Naive thymus-derived CD8-positive, alpha-beta T cell (primary cell): ENCODE measurements around the gene TLR9. TPM values are rescaled to one million over a fixed set of nuclear protein-coding genes. Genes with fewer than 3 reads are reported as not detected.

Source experiments
- ATAC-seq, 2 donors: fragments of 150-1000 bp; cut with Tn5 transposase in 1 of 2; sonication (Bioruptor Pico), chemical (Tn5 transposase) in 1 of 2; 1 replicate in 1 of 2; 2 replicates in 1 of 2; pipeline ENCODE4 v1.10.0; 2021; ENCODE audit warnings: mild to moderate bottlenecking in 2 of 2, moderate library complexity in 2 of 2
- POLR2A ChIA-PET: fragments of 350-600 bp; sonication (Branson Sonifier 250); formaldehyde crosslinking; loops from one replicate; lab custom pipeline; 2021; ENCODE audit warnings: antibody characterized with exemption; lab: Charles Lee
- DNase-seq, 10 donors: peaks; one replicate each; pipeline versions ENCODE4 v3.0.0 to v3.0.0-alpha.2; 2020 to 2022
- H3K27ac Mint-ChIP-seq, 10 donors: one replicate each; pipeline ENCODE4 v1.8.0; 2020 to 2022; ENCODE audit warnings: mild to moderate bottlenecking in 10 of 10, mixed read lengths in 10 of 10, moderate library complexity in 4 of 10, inconsistent platforms in 1 of 10
- H3K27me3 Mint-ChIP-seq, 5 donors: one replicate each; pipeline ENCODE4 v1.8.0; 2021 to 2022; ENCODE audit warnings: mixed read lengths in 5 of 5
- H3K36me3 Mint-ChIP-seq, 3 donors: one replicate each; pipeline ENCODE4 v1.8.0; 2020 to 2022; ENCODE audit warnings: mixed read lengths in 3 of 3, mild to moderate bottlenecking in 2 of 3, inconsistent platforms in 1 of 3
- H3K4me1 Mint-ChIP-seq, 4 donors: one replicate each; pipeline ENCODE4 v1.8.0; 2021 to 2022; ENCODE audit warnings: mixed read lengths in 4 of 4
- H3K4me3 Mint-ChIP-seq, 10 donors: one replicate each; pipeline ENCODE4 v1.8.0; 2020 to 2022; ENCODE audit warnings: mild to moderate bottlenecking in 10 of 10, mixed read lengths in 10 of 10, moderate library complexity in 6 of 10, inconsistent platforms in 1 of 10
- H3K9me3 Mint-ChIP-seq, 9 donors: one replicate each; pipeline ENCODE4 v1.8.0; 2020 to 2022; ENCODE audit warnings: mixed read lengths in 9 of 9, mild to moderate bottlenecking in 3 of 9, inconsistent platforms in 1 of 9, moderate library complexity in 1 of 9
- microRNA-seq: library from miRNA; unstranded; fragments of <30 nt; microRNA quantifications from one replicate; pipeline ENCODE4 v1.2.0, GENCODE V29; 2022; ENCODE audit warnings: borderline microRNAs expressed
- polyA plus RNA-seq, 3 donors: library from polyadenylated mRNA; unstranded; fragments of 300-500 nt; fragmentation: Illumina TruSeq; gene quantifications; one replicate each; pipeline ENCODE4 v1.2.3, GENCODE V29; 2021
- total RNA-seq, 8 experiments: library from RNA in 2 of 8; stranded (reverse) in 2 of 8; gene quantifications; one replicate each; pipeline ENCODE4 v1.2.3 and lab custom pipeline; 2021 to 2026

Gene TLR9
- total and polyA plus RNA-seq, 5 experiments from 2014 or later: 2.4 to 2.8 TPM; not detected in 3

- H3K4me3 Mint-ChIP-seq: no peak overlapping the region
- POLR2A ChIA-PET: no interaction called here
- H3K36me3 Mint-ChIP-seq: no peaks in the 10 kb centered on the region
- no peaks in the 10 kb centered on the region for H3K27me3 Mint-ChIP-seq
- H3K27ac Mint-ChIP-seq: peak overlapping the region in 1 of 10 donors; percentile 73
- H3K9me3 Mint-ChIP-seq: no peaks in the 10 kb centered on the region
- DNase-seq (peak in 1 of 10 donors; percentile 18), ATAC-seq (no peak)
- H3K4me1 Mint-ChIP-seq: peaks cover 0 to 9% (median 1%) of the 10 kb centered on the region in 4 donors
These were observed 48.3 kb downstream of the TLR9 start for GRCh38 chr3:52176951-52177700.

GRCh38 chr3:52176180-52176752, 49.2 kb downstream of the TLR9 start:
- H3K4me3 Mint-ChIP-seq: no peak overlapping the region
- DNase-seq: peak in 1 of 10 donors; percentile 50
- POLR2A ChIA-PET: no interaction called here
- no peaks in the 10 kb centered on the region for H3K9me3 Mint-ChIP-seq
- no peaks in the 10 kb centered on the region for H3K36me3 Mint-ChIP-seq
- no peaks in the 10 kb centered on the region for H3K27me3 Mint-ChIP-seq
- no peak for ATAC-seq
- H3K4me1 Mint-ChIP-seq: peaks cover 0 to 7% (median 1%) of the 10 kb centered on the region in 4 donors
- no peak overlapping the region for H3K27ac Mint-ChIP-seq

- Mint-ChIP-seq H3K27me3 (no peaks in the 10 kb centered on the region), H3K36me3 (no peaks in the 10 kb centered on the region), H3K4me3 (no peak overlapping the region), H3K4me1 (peaks cover 0 to 7% (median 1%) of the 10 kb centered on the region in 4 donors), H3K9me3 (no peaks in the 10 kb centered on the region), H3K27ac (peak overlapping the region in 1 of 10 donors; percentile 46)
- DNase-seq: peak in 1 of 10 donors; percentile 34
- POLR2A ChIA-PET: interaction anchor here (1.1 kb wide), 1 partner anchor 15 kb away, joined by 3 read pairs; no protein-coding TSS in a partner anchor
- no peak for ATAC-seq
These were observed 49.8 kb downstream of the TLR9 start for GRCh38 chr3:52175416-52176179.

GRCh38 chr3:52174896-52175295, 50.5 kb downstream of the TLR9 start:
- ATAC-seq (no peak), DNase-seq (peak in 1 of 10 donors; percentile 16)
- no peak overlapping the region for H3K27ac Mint-ChIP-seq
- peaks cover 0 to 4% (median 1%) of the 10 kb centered on the region in 4 donors for H3K4me1 Mint-ChIP-seq
- POLR2A ChIA-PET: interaction anchor here (1.1 kb wide), 1 partner anchor 15 kb away, joined by 3 read pairs; no protein-coding TSS in a partner anchor
- H3K27me3 Mint-ChIP-seq: peaks cover 0 to 2% (median 0%) of the 10 kb centered on the region in 5 donors
- no peak overlapping the region for H3K4me3 Mint-ChIP-seq
- H3K9me3 Mint-ChIP-seq: no peaks in the 10 kb centered on the region
- no peaks in the 10 kb centered on the region for H3K36me3 Mint-ChIP-seq

- no peak overlapping the region for H3K27ac Mint-ChIP-seq
- H3K4me1 Mint-ChIP-seq: peaks cover 0 to 4% (median 1%) of the 10 kb centered on the region in 4 donors
- ATAC-seq: no peak
- peaks cover 0 to 2% (median 0%) of the 10 kb centered on the region in 5 donors for H3K27me3 Mint-ChIP-seq
- H3K4me3 Mint-ChIP-seq: no peak overlapping the region
- no peaks in the 10 kb centered on the region for H3K36me3 Mint-ChIP-seq
- no peaks in the 10 kb centered on the region for H3K9me3 Mint-ChIP-seq
- DNase-seq: peak in 1 of 10 donors; percentile 1
- POLR2A ChIA-PET: no interaction called here
These were observed 52.3 kb downstream of the TLR9 start for GRCh38 chr3:52173101-52173500.

- Mint-ChIP-seq H3K36me3 (no peaks in the 10 kb centered on the region), H3K4me3 (no peak overlapping the region), H3K9me3 (no peaks in the 10 kb centered on the region), H3K27ac (peak overlapping the region in 1 of 10 donors; percentile 21), H3K27me3 (peaks cover 0 to 2% (median 0%) of the 10 kb centered on the region in 5 donors), H3K4me1 (peaks cover 0 to 4% (median 1%) of the 10 kb centered on the region in 4 donors)
- DNase-seq: peak in 1 of 10 donors; percentile 16
- ATAC-seq: no peak
- POLR2A ChIA-PET: no interaction called here
These were observed 53.1 kb downstream of the TLR9 start for GRCh38 chr3:52172262-52172757.

GRCh38 chr3:52171514-52172261, 53.8 kb downstream of the TLR9 start:
- Mint-ChIP-seq H3K27ac (no peak overlapping the region), H3K4me1 (peaks cover 0 to 4% (median 1%) of the 10 kb centered on the region in 4 donors), H3K9me3 (no peaks in the 10 kb centered on the region), H3K4me3 (no peak overlapping the region), H3K27me3 (peaks cover 0 to 2% (median 0%) of the 10 kb centered on the region in 5 donors), H3K36me3 (no peaks in the 10 kb centered on the region)
- ATAC-seq (no peak), DNase-seq (peak in 1 of 10 donors; percentile 31)
- POLR2A ChIA-PET: no interaction called here

Small RNA genes lying within 50 kb of the gene (microRNA-seq; reads per million reads assigned to microRNA genes)
- 492,098 reads per million, percentile 100 among the genes with 10 or more reads in this experiment for gene MIRLET7G

Other genes starting within 250 kb of the TLR9 start
- 10 to 100 TPM; 14.1 to 15.8 TPM for gene ACY1, start 242.1 kb downstream of the TLR9 start, total RNA-seq
- 10 to 100 TPM; 18.5 to 28.5 (median 18.6) TPM for gene ACY1, start 242.1 kb downstream of the TLR9 start, polyA plus RNA-seq
- gene RPL29, start 229.8 kb downstream of the TLR9 start, total RNA-seq: 1,000 to 10,000 TPM; 1,232 to 1,277 TPM
- gene RPL29, start 229.8 kb downstream of the TLR9 start, polyA plus RNA-seq: 1,000 to 10,000 TPM; 1,632 to 1,741 (median 1,693) TPM
- 10 to 100 TPM; 28.6 to 29.0 TPM for gene DUSP7, start 169.1 kb downstream of the TLR9 start, total RNA-seq
- 1 to 10 TPM; 1.8 to 4.6 (median 2.2) TPM for gene DUSP7, start 169.1 kb downstream of the TLR9 start, polyA plus RNA-seq
- 1 to 10 TPM; 1.2 to 1.9 TPM for gene POC1A, start 71.2 kb downstream of the TLR9 start, total RNA-seq
- gene POC1A, start 71.2 kb downstream of the TLR9 start, polyA plus RNA-seq: 1 to 10 TPM in 1 of 3 donors, under 1 TPM in 2; 0.28 to 1.1 (median 0.66) TPM
- 10 to 100 TPM; 16.2 to 18.8 TPM for gene ALAS1, start 27.5 kb downstream of the TLR9 start, total RNA-seq
- 10 to 100 TPM; 14.7 to 28.9 (median 18.5) TPM for gene ALAS1, start 27.5 kb downstream of the TLR9 start, polyA plus RNA-seq
- 10 to 100 TPM; 77.2 to 77.6 TPM for gene TWF2, start 13.5 kb upstream of the TLR9 start, total RNA-seq
- gene TWF2, start 13.5 kb upstream of the TLR9 start, polyA plus RNA-seq: 100 to 1,000 TPM; 112 to 171 (median 142) TPM
- gene PPM1M, start 20.1 kb upstream of the TLR9 start, total RNA-seq: 100 to 1,000 TPM; 108 to 114 TPM
- gene PPM1M, start 20.1 kb upstream of the TLR9 start, polyA plus RNA-seq: 100 to 1,000 TPM in 2 of 3 donors, 10 to 100 TPM in 1; 68.0 to 172 (median 106) TPM
- gene WDR82, start 53.0 kb upstream of the TLR9 start, total RNA-seq: 100 to 1,000 TPM; 190 to 191 TPM
- gene WDR82, start 53.0 kb upstream of the TLR9 start, polyA plus RNA-seq: 100 to 1,000 TPM; 136 to 172 (median 146) TPM
- gene GLYCTK, start 62.2 kb upstream of the TLR9 start, total RNA-seq: 10 to 100 TPM; 39.9 to 41.5 TPM
- 10 to 100 TPM in 1 of 3 donors, 1 to 10 TPM in 2; 6.4 to 10.4 (median 7.6) TPM for gene GLYCTK, start 62.2 kb upstream of the TLR9 start, polyA plus RNA-seq
- gene DNAH1, start 90.7 kb upstream of the TLR9 start, total RNA-seq: 10 to 100 TPM; 39.4 to 41.4 TPM
- 1 to 10 TPM in 2 of 3 donors, under 1 TPM in 1; 0.21 to 1.3 (median 1.1) TPM for gene DNAH1, start 90.7 kb upstream of the TLR9 start, polyA plus RNA-seq
- gene BAP1, start 184.4 kb upstream of the TLR9 start, total RNA-seq: 100 to 1,000 TPM; 105 to 106 TPM
- gene BAP1, start 184.4 kb upstream of the TLR9 start, polyA plus RNA-seq: 10 to 100 TPM; 15.8 to 22.6 (median 16.9) TPM
- 10 to 100 TPM; 14.2 to 18.1 TPM for gene PHF7, start 185.0 kb upstream of the TLR9 start, total RNA-seq
- 1 to 10 TPM; 7.1 to 9.5 (median 7.7) TPM for gene PHF7, start 185.0 kb upstream of the TLR9 start, polyA plus RNA-seq
- not detected for gene SEMA3G, start 219.5 kb upstream of the TLR9 start, total RNA-seq
- gene SEMA3G, start 219.5 kb upstream of the TLR9 start, polyA plus RNA-seq: not detected
- gene TNNC1, start 228.4 kb upstream of the TLR9 start, total RNA-seq: 1 to 10 TPM; 7.1 to 7.8 TPM
- 1 to 10 TPM in 1 of 3 donors, under 1 TPM in 2; 0.60 to 1.4 (median 0.90) TPM for gene TNNC1, start 228.4 kb upstream of the TLR9 start, polyA plus RNA-seq
- 100 to 1,000 TPM; 180 to 191 TPM for gene NISCH, start 230.0 kb upstream of the TLR9 start, total RNA-seq
- gene NISCH, start 230.0 kb upstream of the TLR9 start, polyA plus RNA-seq: 10 to 100 TPM; 17.8 to 30.1 (median 20.4) TPM